GM10266 (cell line): ENCODE data around the gene DNER.

ENCODE experiments used
- DNase-seq: peaks from one replicate; pipeline ENCODE4 v3.0.0; 2012; ENCODE audit errors: extremely low spot score
- CTCF ChIP-seq: IDR thresholded peaks from 2 replicates; pipeline ENCODE4 v1.5.1; 2012; ENCODE audit warnings: mild to moderate bottlenecking, low read depth; ENCODE audit not compliant: control insufficient read depth, insufficient read depth; ENCODE audit errors: missing control alignments

Gene DNER

GRCh38 chr2:229661478-229661877 lies 52.9 kb downstream of the DNER start:
- DNase-seq: no peak
- TF ChIP-seq CTCF: no peak

GRCh38 chr2:229660951-229661350 lies 53.4 kb downstream of the DNER start:
- DNase-seq: no peak
- TF ChIP-seq CTCF: no peak

GRCh38 chr2:229660391-229660790 lies 54.0 kb downstream of the DNER start:
- DNase-seq: no peak

GRCh38 chr2:229658004-229658403 lies 56.4 kb downstream of the DNER start:
- no peak for TF ChIP-seq CTCF

More at GRCh38 chr2:229660391-229660790, 54.0 kb downstream of the DNER start:
- TF ChIP-seq CTCF: no peak

GRCh38 chr2:229654437-229654836 lies 59.9 kb downstream of the DNER start:
- no peak for TF ChIP-seq CTCF
- no peak for DNase-seq

More at GRCh38 chr2:229658004-229658403, 56.4 kb downstream of the DNER start:
- no peak for DNase-seq

GRCh38 chr2:229653531-229653930 lies 60.8 kb downstream of the DNER start:
- no peak for DNase-seq
- TF ChIP-seq CTCF: no peak

- no peak for DNase-seq
- no peak for TF ChIP-seq CTCF
These were observed 61.6 kb downstream of the DNER start for GRCh38 chr2:229652796-229653195.
